T-helper 1 cell treated with Interleukin-12 subunit alpha and Interleukin-12 subunit beta and Interleukin-4 antibody, amounts not matched to agents 30 ng/mL and 1 ng/mL, for 36 hours (primary cell): ENCODE measurements around the gene FKBP5. TPM values are rescaled to one million over a fixed set of nuclear protein-coding genes. Genes with fewer than 3 reads are reported as not detected.
"Not testable (repeated sequence)": the region's sequence is repeated elsewhere in the genome, so short reads cannot be mapped to it uniquely, and the experiment has no call there.

Source experiments
- intact Hi-C: fragments of 100-400 bp; cut with micrococcal nuclease; formaldehyde crosslinking; loops from one replicate; pipeline ENCODE4 v1.15.1; 2024
- total RNA-seq: library from RNA; stranded (reverse); gene quantifications from 2 replicates; pipeline ENCODE4 v1.2.3, GENCODE V29; 2022

Gene FKBP5
- total RNA-seq, 1 donor from 2014 or later = 64.4 TPM

GRCh38 chr6:35694462-35694861 is 5.7 kb upstream of the FKBP5 start:
- intact Hi-C loops = no loop called here

- intact Hi-C loops = no loop called here
Measured at GRCh38 chr6:35691027-35691824, 2.5 kb upstream of the FKBP5 start.

DNA sequence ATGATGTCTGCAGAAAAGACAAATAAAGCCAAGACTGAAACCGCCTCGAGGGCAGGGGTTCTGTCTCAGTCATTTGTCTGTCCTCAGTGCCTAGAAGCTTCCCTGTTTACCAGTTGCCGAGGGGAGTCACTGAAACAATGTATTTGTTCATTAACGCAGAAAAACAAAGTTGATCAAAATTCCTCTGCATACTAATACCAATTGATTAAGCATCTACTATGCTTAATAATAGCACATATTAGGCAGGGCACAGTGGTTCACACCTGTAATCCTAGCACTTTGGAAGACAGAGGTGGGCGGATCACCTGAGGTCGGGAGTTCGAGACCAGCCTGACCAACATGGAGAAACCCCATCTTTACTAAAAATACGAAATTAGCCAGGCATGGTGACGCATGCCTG is 1.8 kb upstream of the FKBP5 start:
- intact Hi-C loops = no loop called here

- intact Hi-C loops = not testable (repeated sequence)
Measured at GRCh38 chr6:35690006-35690405, 1.3 kb upstream of the FKBP5 start.

DNA sequence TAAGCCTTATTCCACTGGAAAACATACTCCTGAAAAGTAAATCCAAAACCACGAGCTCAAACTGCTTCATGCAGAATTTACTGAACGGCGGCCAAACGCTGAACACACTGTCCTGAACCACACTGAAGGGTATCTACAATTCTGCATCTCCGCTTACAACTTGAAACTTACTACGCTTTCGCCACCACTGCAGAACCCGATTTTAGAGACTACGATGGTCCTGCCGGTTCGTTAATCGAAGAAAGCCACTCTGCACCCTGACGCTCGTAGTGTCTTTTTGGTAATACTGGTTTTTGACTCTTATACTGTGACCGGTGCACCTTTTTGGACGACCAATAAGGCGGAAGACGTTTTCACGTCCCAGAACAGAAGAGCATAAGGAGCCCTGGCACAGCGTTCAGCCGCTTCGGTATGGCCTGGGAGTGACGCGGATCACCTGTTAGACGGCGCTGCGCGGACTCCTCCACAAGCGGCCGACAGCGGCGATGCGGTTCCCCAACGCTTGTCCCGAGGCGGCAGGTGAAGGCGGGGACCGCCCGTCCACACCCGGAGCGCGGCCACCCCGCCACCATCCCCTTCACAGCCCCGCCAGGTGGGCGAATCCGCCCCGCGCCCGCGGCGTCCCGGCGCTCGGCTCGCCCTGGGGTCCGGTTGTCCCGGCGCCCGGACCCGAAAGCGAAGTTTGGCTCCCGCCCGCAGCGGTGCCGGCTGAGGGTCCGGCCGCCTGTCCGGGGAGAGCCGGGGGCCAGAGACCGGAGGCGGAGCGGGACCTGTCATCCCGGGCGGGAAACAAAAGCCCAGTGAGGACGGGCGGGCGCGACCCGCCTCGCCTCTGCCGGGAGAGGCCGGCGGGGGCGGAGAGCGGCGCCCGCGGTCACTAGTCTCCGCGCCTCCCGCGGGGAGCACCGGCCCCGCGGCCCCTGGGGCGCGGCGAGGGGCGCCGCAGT is 784 bp downstream of the FKBP5 start:
- intact Hi-C loops = loop anchor here (1.0 to 5.0 kb wide), 9 partner anchors 9 to 1901 kb away; partner anchors contain the start of genes LEMD2 and SRPK1

GRCh38 chr6:35686873-35687555 is 1.7 kb downstream of the FKBP5 start:
- intact Hi-C loops = loop anchor here (1.0 to 5.0 kb wide), 7 partner anchors 8 to 1900 kb away; partner anchors contain the start of genes LEMD2 and SRPK1

- intact Hi-C loops = loop anchor here (5.0 kb wide), 3 partner anchors 236 to 1899 kb away; partner anchors contain the start of genes LEMD2 and SRPK1
Measured at GRCh38 chr6:35686436-35686835, 2.3 kb downstream of the FKBP5 start.

GRCh38 chr6:35683267-35683666 is 5.4 kb downstream of the FKBP5 start:
- intact Hi-C loops = no loop called here

- intact Hi-C loops = loop anchor here (1.0 kb wide), 1 partner anchor 8 kb away; no protein-coding TSS in a partner anchor
Measured at GRCh38 chr6:35681298-35681697, 7.4 kb downstream of the FKBP5 start.

DNA sequence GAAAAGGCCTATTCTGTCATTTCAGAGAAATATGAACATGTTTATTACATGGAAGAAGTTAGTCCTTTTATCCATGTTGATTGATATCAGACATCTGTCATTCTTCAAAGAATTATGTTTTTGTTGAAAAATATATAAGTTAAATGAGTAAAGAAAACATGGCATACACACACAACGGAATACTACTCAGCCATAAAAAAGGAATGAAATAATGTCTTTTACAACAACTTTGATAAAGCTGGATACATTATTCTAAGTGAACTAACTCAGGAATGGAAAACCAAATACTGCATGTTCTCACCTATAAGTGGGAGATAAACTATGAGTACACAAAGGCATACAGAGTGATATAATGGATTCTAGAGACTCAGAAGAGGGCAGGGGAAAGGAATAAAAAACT is 9.3 kb downstream of the FKBP5 start:
- intact Hi-C loops = loop anchor here (1.0 kb wide), 1 partner anchor 8 kb away; no protein-coding TSS in a partner anchor

DNA sequence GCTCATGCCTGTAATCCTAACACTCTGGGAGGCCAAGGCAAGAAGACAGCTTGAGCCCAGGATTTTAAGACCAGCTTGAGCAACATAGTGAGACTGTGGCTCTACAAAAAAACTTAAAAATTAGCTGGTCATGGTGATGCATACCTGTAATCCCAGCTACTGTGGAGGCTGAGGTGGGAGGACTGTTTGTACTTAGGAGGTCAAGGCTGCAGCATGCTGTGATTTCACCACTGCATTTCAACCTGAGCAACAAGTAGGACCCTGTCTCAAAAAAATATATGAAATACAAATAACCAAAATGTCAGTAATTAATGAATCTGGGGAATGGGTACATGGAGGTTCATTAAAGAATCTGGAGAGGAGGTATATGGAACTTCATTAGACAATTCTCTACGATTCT is 9.9 kb downstream of the FKBP5 start:
- intact Hi-C loops = loop anchor here (1.0 kb wide), 1 partner anchor 8 kb away; no protein-coding TSS in a partner anchor

DNA sequence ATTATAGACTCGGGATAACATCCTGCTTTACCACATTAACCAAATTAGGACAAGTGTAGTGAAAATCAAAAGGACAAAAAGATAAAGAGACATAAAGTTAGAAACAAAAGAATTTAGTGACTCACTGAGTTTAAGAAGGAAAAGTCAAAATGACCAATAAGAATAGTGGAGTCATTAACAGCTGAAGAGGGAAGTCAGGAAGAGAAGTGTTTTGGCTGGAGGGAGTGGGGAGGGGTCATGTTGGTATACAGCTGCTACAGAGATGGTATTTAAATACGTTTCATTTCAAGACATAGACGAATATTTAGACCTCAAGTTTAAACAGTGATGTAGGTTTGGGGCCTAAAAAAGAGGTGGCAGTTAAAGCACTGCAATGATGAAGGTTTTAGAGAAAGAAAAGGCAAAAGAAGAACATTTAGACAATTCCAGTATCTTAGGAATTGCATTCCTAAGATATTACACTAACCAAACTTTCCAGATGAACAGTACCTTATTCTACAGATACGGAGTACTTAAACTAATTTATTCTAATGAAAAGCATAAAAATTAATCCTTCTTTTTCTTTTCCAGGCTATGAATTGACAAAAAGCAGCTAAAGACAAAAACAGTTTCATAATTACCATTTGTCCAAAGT is 10.6 kb downstream of the FKBP5 start:
- intact Hi-C loops = no loop called here

GRCh38 chr6:35677456-35677855 is 11.3 kb downstream of the FKBP5 start:
- intact Hi-C loops = no loop called here

DNA sequence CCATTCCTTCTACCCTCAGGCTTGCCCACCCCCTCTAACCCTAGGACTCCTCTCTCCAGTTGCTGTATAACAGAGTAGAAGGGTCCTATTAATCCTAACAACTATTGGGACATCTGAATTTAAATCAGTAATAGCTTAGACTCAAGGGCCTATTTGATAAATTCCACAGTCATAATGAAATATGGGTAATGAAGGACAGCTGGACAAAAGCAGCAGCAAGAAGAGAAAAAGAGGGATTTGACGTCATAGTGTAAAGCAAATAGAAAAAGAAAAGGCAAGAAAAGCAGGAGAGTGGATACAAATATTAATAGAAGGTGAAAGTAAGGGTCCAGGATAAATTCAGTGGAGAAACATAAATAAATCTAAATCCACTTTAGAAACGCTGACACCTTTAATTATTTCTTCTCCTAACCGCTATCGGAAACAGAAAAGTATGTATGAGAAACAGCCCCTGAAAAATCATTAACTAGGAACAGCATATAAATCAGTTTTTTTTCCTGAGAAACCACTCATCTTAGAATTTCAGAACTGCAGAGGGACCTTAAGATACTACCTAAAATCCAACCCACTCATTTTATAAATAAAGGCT is 12.8 kb downstream of the FKBP5 start:
- intact Hi-C loops = no loop called here

- intact Hi-C loops = no loop called here
Measured at GRCh38 chr6:35674594-35674993, 14.1 kb downstream of the FKBP5 start.

DNA sequence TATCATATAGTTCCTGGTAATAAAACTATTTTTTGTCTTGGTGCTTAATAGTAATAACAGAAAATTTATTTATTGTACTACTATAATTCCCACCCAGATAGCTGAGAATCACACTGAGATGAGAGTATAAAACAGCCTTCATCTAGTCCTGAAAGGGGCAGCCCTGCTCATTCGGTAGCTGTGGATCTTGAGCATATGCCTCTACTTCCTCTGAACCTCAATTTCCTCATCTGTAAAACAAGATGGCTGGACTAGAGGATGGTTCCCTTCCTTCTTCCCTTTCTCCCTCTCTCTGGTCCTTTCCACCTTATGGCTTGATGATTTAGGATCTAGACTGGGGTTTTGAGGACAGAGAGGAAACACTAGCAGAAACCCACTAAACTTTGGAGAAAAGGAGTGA is 15.0 kb downstream of the FKBP5 start:
- intact Hi-C loops = loop anchor here (1.0 kb wide), 1 partner anchor 8 kb away; no protein-coding TSS in a partner anchor

DNA sequence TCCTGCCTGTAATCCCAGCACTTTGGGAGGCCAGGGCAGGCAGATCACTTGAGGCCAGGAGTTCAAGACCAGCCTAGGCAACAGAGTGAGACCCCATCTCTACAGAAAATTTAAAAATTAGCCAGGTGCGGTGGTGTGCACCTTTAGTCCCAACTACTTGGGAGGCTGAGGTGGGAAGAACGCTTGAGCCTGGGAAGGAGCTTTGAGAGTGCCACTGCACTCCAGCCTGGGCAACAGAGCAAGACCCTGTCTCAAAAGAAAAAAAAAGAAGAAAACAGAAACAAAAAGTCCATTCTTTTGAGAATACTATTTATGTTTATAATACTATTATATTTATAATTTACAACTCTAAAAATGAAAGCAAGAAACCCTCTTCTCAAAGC is 15.4 kb downstream of the FKBP5 start:
- intact Hi-C loops = loop anchor here (1.0 kb wide), 1 partner anchor 8 kb away; no protein-coding TSS in a partner anchor

- intact Hi-C loops = not testable (repeated sequence)
Measured at GRCh38 chr6:35670453-35670852, 18.3 kb downstream of the FKBP5 start.

DNA sequence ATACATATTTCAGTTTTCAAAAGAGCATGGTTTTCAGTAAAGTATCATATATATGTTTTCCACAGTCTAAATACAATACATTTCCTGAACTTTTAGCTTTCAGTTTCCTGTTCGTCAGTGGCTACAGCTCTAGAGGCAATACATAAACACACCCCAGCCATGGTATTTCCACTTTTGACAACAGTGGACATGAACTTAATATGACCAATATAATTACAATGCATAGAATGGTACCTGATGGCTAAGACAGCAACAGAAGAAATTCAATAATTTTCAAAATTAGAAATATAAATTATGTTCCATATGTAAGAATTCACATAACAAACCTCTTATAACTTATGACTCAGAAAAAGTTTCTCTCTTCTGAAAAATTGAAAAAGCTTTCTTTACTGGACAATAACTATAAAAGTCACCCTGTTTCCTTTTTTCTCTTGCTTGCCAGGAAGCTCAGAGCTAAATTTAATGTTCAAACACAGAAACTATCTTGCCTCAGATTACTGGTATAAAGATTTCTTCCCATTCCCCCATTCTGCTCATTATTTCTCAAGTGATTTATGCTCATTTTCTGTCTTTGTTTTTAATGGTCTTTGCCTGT is 19.2 kb downstream of the FKBP5 start:
- intact Hi-C loops = loop anchor here (1.0 to 5.0 kb wide), 4 partner anchors 11 to 87 kb away; no protein-coding TSS in a partner anchor
